Bone marrow (tissue), 2 donors: ENCODE measurements around the gene VPS39.

Source experiments
- DNase-seq, 2 donors: peaks; one replicate each; lab custom pipeline; 2025; lab: John Stamatoyannopoulos, UW

Gene VPS39

DNA sequence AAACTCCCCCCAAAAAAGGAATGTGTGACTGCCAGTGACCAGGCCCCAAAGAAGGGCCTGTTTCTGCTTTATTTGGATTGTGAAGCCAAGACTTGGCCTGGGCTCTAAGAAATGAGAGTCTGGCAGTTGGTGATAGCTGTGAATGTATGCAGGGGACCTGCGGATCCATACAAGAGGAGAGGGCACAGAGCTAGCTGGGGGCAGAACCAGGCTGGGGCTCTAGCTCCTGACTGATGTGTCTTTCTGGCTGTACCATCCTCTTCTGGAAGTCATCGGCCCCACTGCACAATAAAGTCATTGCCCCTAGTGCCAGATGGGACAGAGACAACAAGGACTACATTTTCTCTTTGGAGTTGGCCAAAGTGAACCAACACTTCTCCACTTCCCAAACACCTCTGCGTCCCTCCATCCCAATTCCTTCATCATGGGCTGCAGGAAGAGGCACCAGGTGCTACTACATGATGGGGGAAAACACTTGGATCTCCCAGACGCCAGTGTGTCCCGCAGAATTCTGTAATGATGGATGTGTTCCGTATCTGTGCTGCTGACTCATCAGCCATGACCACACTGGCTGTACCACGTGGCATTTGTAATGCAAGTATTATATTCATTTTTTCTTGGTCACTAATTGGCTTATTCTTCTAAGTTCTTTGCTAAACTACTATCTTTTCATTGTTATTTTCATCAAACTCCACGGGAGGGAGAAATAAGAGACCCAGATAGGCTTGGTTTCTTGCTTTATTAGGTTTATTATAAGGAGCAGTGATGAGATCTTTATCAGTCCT, 49.9 kb downstream of the VPS39 start:
- no peak for DNase-seq

DNA sequence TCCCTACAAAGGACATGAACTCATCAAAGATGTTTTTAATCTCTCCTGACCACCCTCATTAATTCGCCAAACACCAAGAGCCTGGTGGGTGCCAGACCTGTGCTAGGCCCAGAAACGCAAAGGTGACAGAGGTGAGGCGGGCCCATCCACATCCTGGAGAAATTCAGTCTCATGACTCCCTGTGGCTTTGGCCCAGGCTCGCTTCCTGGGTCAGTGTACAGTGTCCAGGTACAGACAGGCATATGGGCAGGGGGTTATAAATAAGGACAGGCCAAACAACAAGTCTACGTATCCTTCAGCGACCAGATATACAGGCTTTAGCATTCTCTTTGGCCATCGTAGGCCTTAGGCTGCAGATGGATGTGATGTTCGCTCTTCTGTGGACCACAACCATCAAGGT, 50.7 kb downstream of the VPS39 start:
- DNase-seq, result no peak

DNA sequence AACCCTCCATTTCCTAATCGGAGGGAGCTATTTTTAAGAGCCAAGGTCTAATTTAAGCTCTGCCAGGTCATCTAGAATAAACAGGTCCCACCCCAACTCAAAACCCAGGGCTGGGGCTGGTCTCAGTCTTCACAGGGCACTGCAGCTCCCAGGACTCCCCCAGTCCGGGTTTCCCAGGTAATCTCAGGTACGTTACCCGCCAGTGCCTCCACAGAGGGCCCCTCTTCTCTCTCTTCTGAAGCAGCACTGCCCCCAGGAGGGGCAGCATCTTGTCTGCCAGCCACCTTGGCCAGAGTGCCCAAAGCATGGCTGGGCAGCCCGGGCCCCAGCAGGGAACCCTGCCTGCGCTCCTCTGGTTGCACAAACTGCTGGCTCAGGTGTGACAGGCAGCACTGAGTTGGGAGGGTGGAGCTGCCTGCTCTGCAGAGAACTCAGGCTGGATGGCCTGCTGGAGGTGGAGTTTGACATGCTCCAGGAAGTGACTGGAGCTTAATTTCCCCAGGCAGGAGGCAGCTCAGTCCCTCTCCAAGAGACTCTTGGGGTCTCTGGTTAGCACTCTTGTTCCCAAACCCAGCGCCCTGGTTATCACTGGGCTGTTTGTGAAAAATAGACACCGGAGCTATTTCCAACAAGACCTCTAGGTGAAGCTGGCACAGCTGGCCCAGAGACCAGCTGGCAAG, 51.7 kb downstream of the VPS39 start, which contains the start of gene PLA2G4F:
TSS of gene PLA2G4F (minus strand) at position 394 of the 680 bp plus-strand sequence. CDS start at position 307, 87 bp downstream.
- DNase-seq, result no peak

DNA sequence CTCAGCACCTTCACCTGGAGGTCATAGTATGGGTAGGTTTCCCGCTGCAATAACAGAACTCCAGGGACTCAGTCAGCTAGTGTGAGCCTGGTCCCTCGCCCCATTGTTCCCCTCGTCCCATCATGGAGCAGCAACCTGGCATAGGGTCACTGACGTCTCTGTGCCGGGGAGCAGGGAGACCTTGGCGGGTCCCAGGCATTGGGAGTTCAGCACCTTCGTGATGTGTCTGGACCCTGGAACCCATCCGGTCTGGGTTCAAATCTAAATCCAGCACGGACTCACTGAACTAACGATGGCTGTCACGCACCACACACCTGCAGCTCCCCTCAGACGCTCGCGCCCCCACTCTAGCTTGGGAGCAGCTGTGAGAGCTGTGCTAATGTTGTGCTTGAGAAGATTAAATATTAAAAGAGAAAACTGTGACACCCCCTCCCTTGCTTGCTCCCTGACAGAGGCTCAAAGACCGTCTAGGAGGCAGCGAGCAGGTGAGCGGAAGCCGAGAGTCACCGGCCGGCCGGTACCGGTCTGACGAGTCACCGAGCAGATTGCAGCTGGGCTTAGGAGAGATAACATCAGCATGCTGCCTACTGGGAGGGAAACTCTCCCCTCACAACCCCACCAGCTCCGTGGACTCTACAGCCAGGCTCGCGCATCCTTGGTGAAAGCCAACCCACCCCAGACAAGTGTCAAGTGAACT, 52.4 kb downstream of the VPS39 start:
- no peak for DNase-seq

DNA sequence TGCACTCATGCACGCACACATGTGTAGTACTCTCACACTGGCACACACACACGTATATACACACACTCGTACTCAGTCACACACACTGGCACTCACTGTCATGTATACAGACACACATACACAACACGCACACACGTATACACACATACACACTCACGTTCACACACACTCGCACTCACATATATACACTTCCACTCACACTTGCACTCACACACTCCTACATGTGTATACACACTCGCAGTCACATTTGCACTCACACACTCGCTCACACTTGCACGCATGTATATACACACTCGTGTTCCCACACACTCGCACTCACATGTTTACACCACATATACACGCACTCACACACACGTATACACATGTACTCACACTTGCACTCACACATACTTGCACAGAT, 53.1 kb downstream of the VPS39 start:
- DNase-seq, result no peak

DNA sequence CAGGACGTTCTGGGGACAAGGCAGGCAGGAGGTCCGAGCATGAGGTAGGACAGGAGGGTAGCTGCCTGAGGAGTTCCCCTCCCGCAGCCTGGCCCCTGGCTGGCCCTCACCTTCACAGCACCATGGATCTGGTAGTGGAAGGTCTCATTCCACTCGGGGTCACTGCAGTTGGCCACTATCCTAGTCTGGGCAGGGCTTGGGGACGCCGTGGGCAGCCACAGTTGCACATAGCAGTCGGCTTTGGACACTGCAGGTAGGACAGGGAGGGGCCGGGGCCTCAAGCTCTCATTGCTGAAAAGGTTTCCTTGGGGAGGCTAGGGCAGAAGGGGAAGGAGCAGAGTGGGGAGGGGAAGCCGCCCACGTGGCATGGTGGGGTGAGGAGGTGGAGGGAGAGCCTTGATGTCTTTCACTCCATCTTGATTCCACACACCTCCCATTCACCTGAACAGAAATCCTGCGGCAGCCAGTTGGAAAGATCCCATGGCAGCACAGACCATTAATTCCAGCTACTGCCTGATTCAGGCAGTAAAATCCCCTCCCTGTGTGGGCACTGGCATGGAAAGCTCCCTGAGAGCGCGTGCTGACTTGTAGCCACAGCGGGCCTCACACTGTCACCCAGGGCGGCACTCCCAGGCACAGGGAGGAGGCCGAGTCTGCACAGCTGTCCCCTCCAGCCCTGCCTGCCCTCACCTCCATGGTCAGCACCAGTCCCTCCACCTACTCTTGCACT, 53.7 kb downstream of the VPS39 start:
- no peak for DNase-seq

DNA sequence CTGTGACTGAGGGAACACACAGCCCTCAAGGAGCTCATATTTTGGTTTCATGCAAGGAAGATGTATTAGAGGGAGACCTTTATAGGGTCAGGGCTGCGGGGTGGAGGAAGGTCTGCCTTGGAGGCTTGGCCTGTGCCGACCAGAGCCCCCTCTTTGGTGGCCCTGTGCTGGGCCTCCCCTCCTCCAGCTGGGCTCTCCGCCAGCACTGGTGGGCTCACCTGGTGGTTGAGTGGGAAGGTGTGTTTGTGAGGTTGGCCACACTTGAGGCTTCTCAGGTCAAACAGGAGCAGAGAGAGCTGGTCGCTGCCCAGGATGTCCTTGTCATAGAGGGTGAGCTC, 54.3 kb downstream of the VPS39 start:
- no peak for DNase-seq

DNA sequence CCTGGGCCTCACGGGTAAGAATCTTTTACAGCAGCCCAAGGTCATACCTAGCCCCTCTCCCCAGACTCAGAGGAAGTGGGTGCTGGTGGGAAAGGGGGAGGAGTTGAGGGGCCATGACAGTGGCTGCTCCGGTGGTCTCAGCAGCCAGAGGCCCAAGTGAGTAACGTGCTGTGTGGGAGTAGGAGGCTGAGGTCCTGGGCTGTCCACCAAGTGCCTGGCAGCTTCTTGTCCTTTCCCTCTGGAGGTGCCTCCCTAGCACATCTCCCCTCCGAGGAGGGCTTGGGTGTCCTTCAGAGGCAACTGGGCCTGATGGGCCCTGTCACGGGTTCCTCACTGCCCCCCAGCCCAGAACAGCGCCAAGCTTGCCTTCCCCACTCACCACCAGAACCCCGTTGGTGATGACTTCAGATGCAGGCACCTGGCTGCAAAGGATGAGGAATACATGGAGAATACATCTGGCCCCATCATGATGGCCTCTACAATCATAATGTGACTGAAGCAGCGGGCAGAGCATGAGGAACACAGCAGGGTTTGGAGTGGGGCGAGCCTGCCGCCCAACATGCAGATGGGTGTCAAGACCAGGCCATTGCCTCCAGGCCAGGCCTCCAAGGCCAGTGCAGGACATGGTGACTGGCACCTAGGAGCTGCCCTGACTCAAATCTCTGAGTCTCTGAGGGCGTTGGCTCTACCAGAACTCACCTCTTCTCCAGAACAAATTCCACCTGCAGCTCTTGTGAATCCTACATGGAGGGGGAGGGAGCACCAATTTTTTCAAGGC, 55.0 kb downstream of the VPS39 start:
- DNase-seq, result no peak

DNA sequence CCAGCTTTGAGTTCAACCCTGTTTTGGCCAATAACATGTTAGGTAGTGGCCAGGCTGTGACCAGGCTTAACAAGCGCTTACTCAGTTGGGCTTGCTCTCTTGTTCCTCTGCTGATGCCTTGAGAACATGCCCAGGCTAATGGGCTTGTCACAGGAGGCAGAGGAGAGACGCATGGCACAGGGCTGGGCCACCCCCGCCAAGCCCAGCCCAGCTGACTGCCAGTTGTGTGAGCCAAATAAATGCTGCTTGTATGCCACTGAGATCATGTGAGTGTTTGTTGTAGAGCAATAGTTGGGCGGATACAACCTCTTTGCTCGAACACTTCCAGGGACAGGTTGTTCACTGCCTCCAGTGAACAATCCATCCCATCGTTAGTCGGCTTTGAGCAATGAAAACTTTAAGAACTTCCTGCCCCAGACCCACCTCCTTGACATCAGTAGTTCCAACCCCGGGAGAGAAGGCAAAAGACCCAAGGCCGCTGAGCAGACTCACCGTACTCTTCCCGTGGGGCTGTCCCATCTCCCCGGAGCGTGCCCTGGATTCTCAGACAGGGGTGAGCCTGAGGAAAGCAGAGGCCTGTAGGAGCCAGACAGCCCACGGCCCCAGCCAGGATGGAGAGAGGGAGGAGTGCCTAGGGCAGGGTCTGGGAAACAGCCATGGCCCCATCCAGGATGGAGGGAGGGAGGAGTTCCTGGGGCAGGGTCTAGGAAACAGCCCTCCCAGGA, 55.7 kb downstream of the VPS39 start:
- DNase-seq, result no peak

DNA sequence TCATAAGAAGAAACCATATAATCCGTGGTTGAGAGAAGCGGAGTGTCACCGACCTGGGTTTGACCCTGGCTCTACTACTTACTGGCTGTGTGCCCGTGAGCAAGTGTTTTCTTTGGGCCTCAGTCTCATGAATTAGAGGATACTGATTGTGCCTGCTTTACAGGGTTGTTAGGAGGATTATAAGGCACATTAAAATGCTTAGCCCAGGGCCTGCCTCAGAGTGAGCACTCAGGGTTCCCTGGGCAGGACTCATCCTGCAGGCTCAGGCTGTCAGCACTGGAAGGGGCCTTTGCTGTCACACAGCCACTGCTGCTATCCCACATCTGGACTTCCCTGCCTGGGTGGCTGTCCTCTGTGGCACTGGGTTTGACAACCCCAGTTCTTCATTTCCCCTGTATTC, 56.4 kb downstream of the VPS39 start:
- DNase-seq, result no peak

DNA sequence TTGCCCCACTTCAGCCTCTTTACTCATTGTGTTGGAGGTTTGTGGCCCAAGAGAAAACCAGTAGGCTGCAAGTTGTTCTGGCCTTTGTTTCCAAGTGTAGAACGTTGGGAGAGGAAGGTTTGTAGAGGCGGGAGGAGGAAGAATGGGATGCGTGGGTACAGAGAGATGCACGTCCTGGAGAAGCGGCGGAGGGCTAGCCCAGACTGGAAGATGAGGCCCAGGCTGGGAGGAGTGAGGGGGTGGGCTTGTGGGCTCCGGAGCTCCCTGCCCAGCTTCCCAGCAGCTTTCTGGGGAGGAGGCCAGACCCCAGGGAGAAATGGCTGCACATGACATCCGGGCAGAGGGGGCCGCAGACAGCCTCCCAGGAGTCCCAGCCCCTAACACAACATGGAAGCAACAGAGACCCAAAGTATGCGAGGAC, 57.0 kb downstream of the VPS39 start:
- DNase-seq, result no peak

DNA sequence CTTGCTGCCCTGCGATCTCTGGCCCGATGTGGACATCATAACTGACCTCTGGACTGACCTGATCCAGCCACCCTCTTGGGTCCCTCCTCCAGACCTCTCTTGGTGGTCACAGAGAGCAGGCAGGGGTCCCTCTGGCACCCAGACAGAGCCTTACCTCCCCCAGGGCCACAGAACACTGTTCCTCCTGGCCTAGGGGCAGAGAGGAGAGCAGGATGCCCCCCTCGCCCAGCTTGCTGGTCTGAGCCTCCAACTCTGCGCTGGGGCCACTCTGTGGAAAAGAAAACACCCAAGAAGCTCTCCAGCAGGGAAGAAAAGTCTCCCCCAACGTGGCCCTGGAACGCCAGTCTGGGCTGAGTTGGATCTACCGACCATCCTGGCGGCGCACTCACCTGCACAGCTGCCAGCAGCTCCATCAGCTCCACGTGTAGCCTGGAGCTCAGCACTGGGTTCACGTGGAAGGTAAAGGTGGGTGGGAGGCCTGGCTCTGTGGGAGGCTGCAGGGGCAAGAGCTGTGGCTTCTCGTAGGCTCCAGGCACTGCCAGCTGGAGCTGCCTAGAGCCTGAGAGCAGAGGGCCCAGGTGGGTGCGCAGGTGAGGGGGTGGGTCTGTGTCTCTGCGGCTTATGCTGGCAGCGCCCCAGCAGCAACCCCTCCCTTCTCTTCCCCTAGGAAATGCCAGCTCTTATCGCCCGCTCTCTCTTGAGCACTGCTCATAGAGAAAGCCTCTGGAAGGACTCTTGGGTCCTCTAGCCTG, 57.7 kb downstream of the VPS39 start:
- no peak for DNase-seq

DNA sequence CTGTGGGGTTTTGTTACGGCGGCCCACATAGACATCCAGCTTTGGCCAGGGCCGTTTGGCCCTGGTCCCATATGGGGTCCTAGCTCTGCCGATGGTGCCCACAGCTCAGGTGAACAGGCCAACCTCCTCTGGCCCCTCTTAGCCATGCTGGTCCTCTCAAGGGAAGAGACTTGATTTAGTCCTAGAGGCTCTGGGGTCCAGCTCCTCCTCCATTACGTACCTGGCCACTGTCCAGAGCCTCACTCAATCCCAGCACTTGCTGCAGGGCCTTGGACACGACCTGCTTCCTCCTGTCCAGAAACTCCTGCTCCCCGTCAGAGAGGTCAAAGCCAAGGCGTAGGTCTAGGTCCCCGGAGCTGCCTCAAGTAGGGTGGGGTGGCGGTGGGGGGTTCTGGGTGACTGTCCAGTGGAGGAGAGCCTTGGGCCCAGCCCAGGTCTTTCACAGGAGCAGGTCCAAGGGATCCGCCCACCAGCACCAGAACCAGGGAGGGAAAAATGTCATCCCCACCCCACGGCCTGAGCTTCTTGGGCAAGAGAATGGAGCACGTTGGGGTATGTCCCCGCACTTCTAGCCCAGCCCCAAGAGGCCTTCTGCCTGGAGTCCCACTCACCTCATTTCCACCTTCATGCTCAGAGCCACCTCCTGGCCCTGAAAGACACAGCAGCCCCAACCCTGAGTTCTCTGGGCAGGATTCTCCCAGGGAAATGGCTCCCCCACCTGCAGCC, 58.4 kb downstream of the VPS39 start:
- DNase-seq, result no peak

DNA sequence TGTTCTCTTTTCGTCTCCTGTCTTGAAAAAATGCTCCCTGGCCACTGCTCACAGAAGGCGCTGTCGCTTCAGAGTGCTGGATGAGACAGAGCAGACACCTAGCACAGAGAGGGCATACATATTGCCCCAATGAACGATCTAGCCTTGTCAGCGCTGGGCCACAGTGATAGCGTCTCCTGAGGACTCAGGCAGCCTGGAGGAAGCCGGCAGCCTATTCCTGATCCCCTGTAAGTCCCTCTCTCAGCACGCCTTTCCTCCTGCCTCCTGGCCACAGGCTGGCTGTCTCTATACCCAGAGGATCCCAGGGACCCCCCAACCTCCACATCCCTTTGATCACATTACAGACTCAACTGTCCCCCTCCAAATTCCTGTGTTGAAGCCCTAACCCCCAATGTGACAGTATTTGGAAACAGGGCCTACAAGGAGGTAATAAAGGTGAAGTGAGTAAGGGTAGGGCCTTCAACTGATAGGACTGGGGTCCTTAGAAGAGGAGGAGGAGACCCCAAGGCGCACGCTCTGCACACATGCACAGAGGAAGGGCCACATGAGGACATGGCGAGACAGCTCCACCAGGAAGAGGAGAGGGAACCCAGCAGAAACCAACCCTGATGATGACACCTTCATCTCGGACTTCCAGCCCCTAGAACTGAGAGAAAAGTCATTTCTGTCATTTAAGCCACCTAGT, 59.2 kb downstream of the VPS39 start:
- DNase-seq, result no peak

DNA sequence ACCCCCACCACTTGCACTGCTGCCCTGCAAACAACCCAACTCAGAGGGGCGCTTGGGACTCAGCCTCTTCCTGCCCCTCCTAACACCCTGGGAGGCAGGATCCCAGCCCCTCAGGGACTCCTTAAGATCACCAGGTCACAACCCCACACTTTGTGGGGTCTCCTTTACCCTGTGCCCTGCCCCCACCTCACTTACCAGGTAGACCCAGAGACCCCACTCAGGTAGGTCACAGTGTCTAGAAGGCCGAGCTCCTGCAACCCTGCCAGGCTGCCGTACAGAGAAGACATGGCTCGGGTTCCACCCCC, 60.7 kb downstream of the VPS39 start:
- no peak for DNase-seq

DNA sequence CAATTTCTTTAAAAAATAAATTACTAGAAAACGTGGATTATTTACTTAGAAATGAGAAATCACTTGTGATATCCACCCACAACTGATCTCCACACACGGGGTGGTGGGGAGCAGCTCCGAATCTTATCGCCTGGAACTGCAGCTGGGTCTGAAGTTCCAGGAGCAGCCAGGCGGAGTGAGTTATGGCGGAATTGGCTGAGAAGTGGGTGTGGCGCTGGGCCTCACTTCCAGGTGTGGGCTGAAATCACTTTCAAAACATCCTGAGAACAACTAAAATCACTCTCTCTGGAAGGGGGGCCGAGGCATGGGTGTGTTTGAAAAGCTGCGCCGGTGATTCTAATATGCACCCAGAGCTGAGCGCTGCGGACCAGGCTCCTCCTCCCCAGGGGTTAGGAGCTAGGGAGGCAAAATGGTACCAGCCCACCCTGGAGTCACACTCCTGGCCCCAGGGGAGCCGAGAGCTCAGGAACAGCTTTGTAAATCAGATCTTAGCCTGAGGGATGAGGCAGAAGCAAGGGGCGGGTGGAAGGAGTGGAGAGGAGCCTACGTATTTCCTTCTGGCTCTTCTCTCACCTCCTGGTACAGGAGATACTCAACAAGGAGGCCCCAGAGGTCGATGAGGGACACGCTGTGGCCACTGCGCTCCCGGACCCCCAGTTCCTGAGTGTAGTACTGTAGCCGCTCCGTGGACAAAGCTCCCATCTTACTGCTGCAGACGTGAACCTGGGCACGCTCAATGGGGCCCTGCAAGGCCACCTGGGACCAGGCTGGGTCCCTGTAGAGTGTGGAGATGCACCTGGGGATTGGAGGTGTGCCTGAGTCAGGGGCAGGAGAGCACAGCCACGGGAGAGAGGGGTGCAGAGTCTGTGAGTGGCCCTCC, 61.3 kb downstream of the VPS39 start:
- DNase-seq, result no peak

DNA sequence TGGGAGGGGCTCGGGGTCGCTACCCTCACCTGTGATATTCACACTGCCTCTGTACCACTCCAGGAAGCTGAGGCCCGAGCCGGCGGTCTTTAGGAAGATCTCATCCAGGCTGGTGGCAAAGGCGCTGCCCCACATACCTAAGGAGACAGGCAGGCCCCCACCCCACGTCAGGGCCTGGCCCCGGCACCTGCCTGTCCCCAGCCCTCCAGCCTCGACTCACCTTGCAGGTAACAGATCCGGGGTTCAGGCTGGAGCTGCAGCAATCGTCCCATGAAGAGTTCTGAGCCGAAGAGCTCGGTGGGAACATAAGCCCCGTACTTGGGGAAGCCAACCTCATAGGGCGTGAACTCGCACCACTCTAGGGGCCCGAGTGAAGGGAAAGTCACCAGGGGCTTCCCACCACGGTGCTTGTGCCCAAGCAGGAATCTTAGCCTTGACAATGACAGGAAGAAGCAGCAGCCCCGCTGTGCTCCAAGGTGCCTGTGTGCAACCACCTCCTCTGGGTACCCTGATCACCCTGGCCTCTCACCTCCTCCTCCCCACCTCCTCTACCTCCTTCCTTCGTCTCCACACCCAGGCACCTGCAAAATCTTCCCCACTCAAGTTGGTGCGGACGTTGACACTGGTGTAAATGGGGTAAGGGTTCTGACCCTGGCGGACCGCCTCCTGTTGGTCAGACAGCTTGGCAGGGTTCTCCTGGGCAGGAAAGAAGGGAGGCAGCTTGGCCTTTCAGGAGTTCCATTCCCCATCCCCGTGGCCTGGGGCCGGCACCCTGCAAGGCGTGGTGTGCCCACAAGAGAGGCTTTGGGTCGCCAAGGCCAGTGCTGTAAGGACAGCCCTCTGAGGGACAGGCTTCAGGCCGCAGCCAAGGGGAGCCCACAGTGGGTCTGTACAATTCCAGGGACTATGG, 62.3 kb downstream of the VPS39 start:
- no peak for DNase-seq
